GM18511 (cell line): ENCODE data around the gene CTTNBP2.

Experiments
- ATAC-seq: cut with Tn5 transposase; IDR thresholded peaks from one replicate; pipeline ENCODE4 v1.9.1; 2021; ENCODE audit warnings: mild to moderate bottlenecking, moderate library complexity; ENCODE audit not compliant: unreplicated experiment

CTTNBP2 gene

GRCh38 chr7:117692338-117692737 lies 180.9 kb downstream of the CTTNBP2 start:
- no peak for ATAC-seq

DNA sequence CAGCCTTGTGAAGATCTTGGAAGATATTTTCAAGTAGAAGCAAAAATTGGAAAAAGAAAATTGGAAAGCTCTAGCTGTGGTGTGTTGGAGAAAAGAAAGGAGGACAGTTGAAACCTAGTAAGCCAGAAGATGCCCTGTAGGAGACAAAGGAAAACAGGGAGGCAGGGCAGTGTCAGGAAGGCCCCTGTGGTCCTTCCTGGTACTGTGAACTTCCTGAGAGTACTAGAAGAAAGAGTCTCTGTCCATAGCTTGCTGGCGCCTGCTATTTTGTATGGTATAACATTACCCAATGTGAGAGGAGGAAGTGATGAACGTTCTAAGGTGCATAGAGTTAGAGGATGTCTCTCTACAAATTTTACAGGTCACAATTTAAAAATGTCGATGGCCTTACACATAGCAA lies 183.1 kb downstream of the CTTNBP2 start:
- no peak for ATAC-seq

DNA sequence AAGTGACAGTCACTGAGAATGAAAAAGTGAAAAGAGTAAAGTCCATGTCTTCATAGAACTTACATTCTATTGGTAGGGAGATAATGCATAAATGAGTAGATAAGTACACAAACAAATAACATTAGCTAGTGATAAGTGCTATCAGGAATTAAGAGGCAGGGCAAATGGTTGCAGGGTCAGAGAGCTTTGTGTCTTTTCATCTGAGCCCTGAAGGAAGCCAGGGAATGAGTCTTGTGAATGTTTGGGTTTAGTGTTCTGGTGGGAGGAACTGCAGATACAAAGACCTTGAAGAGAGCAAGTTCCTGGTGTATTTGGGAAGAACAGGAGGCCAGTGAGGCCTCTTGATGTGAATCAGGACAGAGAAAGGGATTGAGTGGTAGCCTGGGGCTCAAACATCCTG lies 183.8 kb downstream of the CTTNBP2 start:
- no peak for ATAC-seq

GRCh38 chr7:117688126-117688525 lies 185.1 kb downstream of the CTTNBP2 start:
- ATAC-seq = no peak

GRCh38 chr7:117686311-117686935 lies 186.8 kb downstream of the CTTNBP2 start:
- no peak for ATAC-seq

DNA sequence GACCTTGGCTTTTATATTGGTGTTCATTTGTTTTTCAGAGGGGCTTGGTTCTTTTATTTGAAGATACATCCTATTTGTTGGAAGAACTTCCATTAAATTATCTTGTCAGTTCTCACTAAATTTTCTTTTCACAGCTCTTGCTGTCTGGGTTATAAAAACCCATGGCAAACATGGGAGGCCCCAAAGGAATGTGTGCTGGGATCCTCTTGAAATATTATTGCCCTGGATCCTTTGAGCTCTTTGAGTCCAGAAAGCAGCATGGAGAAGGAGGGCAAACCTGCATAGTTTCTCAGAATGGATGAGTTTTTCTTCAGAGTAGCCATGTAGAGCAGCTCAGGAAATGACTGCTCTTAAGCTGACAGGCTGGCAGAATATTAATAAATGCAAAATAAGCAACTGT lies 187.4 kb downstream of the CTTNBP2 start:
- ATAC-seq = no peak

- no peak for ATAC-seq
Observed at GRCh38 chr7:117683430-117684175, 189.6 kb downstream of the CTTNBP2 start.

DNA sequence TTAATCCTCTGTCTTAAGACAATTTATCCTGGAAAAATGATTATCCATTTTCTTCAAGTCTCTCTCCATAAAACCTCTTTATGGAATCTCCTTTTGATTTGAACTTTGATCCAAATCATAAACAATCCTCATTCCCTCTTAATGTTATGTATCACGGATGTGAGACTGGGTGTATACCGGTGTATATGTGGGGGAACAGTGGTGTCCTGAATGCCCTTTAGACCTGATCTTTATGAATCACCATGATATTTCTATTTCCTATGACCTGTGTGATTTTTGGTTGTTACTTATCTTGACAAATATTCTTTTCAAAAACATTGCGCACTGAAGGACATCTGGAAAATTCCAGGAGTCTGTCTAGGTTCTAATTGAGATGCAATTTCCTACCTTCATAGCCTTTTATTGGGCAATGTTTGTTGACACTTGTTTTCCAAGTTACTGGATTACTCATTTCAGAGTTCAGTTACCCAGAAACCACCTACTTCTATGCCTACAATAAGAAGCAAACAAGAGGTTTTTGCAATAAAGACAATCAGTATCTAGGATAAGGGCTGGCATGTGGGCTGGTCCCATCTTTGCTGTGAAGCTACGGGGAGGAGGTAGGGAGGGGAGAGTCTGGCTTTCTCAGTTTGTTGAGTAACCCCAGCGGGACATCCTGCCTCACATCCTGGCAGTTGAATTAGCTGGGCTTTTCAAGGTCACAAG lies 190.4 kb downstream of the CTTNBP2 start:
- ATAC-seq = no peak

- no peak for ATAC-seq
Observed at GRCh38 chr7:117679120-117679519, 194.1 kb downstream of the CTTNBP2 start.

- no peak for ATAC-seq
Observed at GRCh38 chr7:117675497-117676435, 197.5 kb downstream of the CTTNBP2 start.

DNA sequence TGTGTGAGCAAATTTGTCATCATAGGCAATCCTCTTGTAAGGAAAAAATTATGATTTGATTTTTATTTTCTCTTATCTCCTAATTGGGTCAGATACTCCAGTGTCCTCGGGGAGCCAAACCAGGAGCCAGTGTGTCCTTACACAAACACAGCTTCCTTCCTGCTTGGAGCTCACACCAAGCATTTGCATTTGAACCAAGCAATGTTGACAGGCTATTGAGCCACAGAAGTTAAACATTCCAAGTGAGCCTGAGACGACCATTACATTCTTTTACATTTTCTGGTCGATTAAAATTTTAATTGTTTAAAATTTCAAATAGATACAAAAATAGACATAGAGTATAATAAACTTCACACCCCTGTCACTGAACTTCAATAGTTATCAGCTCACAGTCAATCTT lies 198.6 kb downstream of the CTTNBP2 start:
- ATAC-seq = no peak

GRCh38 chr7:117673839-117674238 lies 199.4 kb downstream of the CTTNBP2 start:
- ATAC-seq = peak; percentile 63

DNA sequence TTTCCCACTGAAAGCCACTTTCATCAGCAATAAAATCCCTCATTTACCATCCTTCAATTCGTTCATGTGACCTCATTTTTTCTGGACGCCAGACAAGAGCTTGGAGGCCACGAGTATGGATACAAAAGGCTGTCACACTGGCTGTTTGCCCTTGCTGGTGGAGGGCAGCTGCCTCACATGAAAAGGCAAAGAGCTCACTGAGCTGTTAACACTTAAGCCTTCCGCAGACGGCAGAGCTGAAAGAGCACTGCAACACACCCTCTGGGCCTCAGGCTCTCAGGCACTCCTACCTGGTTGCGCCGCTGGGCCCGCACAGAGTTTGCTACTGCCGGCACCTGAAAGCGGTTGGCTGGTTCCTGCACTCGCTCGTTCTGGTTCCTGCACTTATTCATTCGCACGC lies 199.9 kb downstream of the CTTNBP2 start:
- ATAC-seq = no peak

- no peak for ATAC-seq
Observed at GRCh38 chr7:117672453-117672852, 200.8 kb downstream of the CTTNBP2 start.

GRCh38 chr7:117669818-117670217 lies 203.4 kb downstream of the CTTNBP2 start:
- ATAC-seq = no peak

DNA sequence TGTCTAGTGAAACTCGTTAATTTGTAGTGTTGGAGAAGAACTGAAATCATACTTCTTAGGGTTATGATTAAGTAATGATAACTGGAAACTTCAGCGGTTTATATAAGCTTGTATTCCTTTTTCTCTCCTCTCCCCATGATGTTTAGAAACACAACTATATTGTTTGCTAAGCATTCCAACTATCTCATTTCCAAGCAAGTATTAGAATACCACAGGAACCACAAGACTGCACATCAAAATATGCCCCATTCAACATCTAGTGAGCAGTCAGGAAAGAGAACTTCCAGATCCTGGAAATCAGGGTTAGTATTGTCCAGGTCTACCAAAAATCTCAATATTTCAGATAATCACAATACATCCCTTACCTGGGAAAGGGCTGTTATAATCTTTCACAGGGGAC lies 205.8 kb downstream of the CTTNBP2 start:
- ATAC-seq = no peak

DNA sequence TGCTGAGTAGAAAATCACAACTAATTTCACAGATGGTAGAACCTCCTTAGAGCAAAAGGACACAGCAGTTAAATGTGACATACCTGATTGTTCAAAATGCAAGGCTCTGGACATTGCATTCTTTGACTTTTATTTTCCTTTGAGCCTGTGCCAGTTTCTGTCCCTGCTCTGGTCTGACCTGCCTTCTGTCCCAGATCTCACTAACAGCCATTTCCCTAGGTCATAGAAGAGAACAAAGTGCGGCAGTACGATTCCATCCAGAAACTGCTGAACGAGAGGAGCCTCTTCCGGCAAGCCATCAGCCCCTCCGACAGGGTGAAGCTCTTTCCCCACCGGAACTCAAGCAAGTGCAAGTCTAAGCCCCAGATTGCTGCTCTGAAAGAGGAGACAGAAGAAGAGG lies 206.6 kb downstream of the CTTNBP2 start:
- ATAC-seq = no peak

GRCh38 chr7:117666031-117666430 lies 207.2 kb downstream of the CTTNBP2 start:
- no peak for ATAC-seq

DNA sequence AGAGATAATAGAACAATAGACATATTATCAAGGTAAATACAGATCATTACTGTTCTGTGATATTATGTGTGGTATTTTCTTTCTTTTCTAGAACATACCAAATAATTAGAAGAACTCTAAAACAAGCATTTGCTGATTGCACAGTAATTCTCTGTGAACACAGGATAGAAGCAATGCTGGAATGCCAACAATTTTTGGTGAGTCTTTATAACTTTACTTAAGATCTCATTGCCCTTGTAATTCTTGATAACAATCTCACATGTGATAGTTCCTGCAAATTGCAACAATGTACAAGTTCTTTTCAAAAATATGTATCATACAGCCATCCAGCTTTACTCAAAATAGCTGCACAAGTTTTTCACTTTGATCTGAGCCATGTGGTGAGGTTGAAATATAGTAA lies 207.9 kb downstream of the CTTNBP2 start:
- no peak for ATAC-seq

- ATAC-seq = no peak
Observed at GRCh38 chr7:117664047-117664446, 209.2 kb downstream of the CTTNBP2 start.

- no peak for ATAC-seq
Observed at GRCh38 chr7:117661328-117661727, 211.9 kb downstream of the CTTNBP2 start.
